Body of pancreas (tissue), 4 donors: ENCODE measurements around the gene GTPBP8.

Experiments
- CTCF ChIP-seq, 7 experiments: fragments of 450-650 bp in 4 of 7; fragments of 200-600 bp in 3 of 7; sonication (generic) in 3 of 7; IDR thresholded peaks; one replicate each; pipeline ENCODE4 v1.5.1; 2016 to 2019; ENCODE audit warnings: antibody characterized with exemption in 7 of 7
- POLR2A ChIP-seq, 3 donors: fragments of 450-650 bp; IDR thresholded peaks; one replicate each; pipeline ENCODE4 v1.6.1; 2016; ENCODE audit warnings: antibody characterized with exemption in 3 of 3, mild to moderate bottlenecking in 2 of 3

DNA sequence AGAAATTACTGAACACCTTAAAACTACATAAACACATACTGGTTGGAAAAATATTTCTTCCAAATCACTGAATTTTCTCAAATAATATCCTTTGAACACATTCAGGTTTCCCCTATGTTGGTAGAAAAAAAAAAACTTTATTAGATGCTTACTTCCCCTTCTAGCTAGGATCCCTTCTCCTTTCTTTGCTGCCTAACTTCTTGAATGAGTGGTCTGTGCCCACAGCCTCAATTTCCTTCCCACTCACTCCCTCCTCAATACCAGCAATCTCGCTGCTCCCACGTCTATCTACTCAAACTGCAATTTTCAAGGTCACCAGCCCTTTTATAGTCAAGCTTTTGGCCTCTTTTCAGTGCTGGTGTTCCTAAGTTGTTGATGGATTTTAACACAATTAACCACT lies 24.2 kb upstream of the GTPBP8 start:
- TF ChIP-seq CTCF (IDR thresholded peaks at IDR 0.05), result no peak
- no peak for TF ChIP-seq POLR2A (IDR thresholded peaks at IDR 0.05)
